Heart right ventricle (tissue), 16 donors: ENCODE data around the gene EPN2. TPM values are rescaled to one million over a fixed set of nuclear protein-coding genes. Genes with fewer than 3 reads are reported as not detected.

Source experiments
- ATAC-seq, 8 donors: fragments of 200-7000 bp; cut with Tn5 transposase; one replicate each; pipeline ENCODE4 v1.9.1; 2020; ENCODE audit warnings: mild to moderate bottlenecking in 8 of 8, moderate library complexity in 8 of 8, moderate number of reproducible peaks in 1 of 8
- DNase-seq, 2 donors: peaks; one replicate each; pipeline ENCODE4 v3.0.0-alpha.2; 2020
- H3K27ac ChIP-seq, 10 donors: fragments of 200-600 bp; sonication (generic) in 2 of 10; one replicate each; pipeline versions ENCODE4 v1.5.0 to v1.8.0; 2020 to 2022; ENCODE audit warnings: mild to moderate bottlenecking in 3 of 10
- H3K27me3 ChIP-seq, 7 donors: fragments of 200-600 bp; one replicate each; pipeline ENCODE4 v1.8.0; 2021 to 2022; ENCODE audit warnings: mild to moderate bottlenecking in 2 of 7
- H3K36me3 ChIP-seq, 9 donors: fragments of 200-600 bp; sonication (generic) in 1 of 9; one replicate each; pipeline versions ENCODE4 v1.5.0 to v1.8.0; 2020 to 2022; ENCODE audit warnings: mild to moderate bottlenecking in 2 of 9
- H3K4me1 ChIP-seq, 9 donors: fragments of 200-600 bp; sonication (generic) in 1 of 9; one replicate each; pipeline versions ENCODE4 v1.5.0 to v1.8.0; 2020 to 2022; ENCODE audit warnings: mild to moderate bottlenecking in 4 of 9
- H3K4me3 ChIP-seq, 10 donors: fragments of 200-600 bp; sonication (generic) in 2 of 10; one replicate each; pipeline versions ENCODE4 v1.5.0 to v1.8.0; 2020 to 2022; ENCODE audit warnings: mild to moderate bottlenecking in 7 of 10, moderate library complexity in 2 of 10
- H3K9me3 ChIP-seq, 11 donors: fragments of 200-600 bp in 10 of 11; sonication (generic) in 2 of 11; one replicate each; pipeline versions ENCODE4 v1.5.0 to v1.8.0; 2013 to 2022; ENCODE audit warnings: mild to moderate bottlenecking in 2 of 11, control low read depth in 1 of 11, moderate library complexity in 1 of 11
- WGBS, 2 donors: extraction: QIAGEN DNeasy Blood & Tissue Kit; methylation state at CpG; one replicate each; pipeline ENCODE4 v1.1.7; 2013; ENCODE audit warnings: inconsistent platforms in 1 of 2; 5-methylcytosine and 5-hydroxymethylcytosine counted together
- intact Hi-C, 10 donors: fragments of 100-400 bp; cut with DNase I; formaldehyde crosslinking; loops; one replicate each; pipeline versions ENCODE4 v1.11.1 to v1.14.2; 2022
- polyA plus RNA-seq, 2 donors: library from polyadenylated mRNA; stranded (reverse); fragments of 200-250 nt; gene quantifications; one replicate each; pipeline ENCODE4 v1.2.3, GENCODE V29; 2013
- total RNA-seq, 10 donors: library from RNA; stranded (reverse); fragmentation: NEBNext Ultra II Directional in 3 of 10; extraction: Animal tissue kit (Norgen Biotek cat#: 25700) in 3 of 10; gene quantifications; one replicate each; pipeline versions ENCODE4 v1.2.1 to v1.2.4, GENCODE V29; 2021 to 2023
- TF ChIP-seq, protein P1 (sequence below), 9 donors: fragments of 200-600 bp; sonication (generic) in 2 of 9; IDR thresholded peaks; one replicate each; pipeline versions ENCODE4 v1.5.0 to v1.8.0; 2021 to 2022; ENCODE audit warnings: antibody characterized with exemption in 9 of 9, mild to moderate bottlenecking in 5 of 9, moderate library complexity in 1 of 9
- donor health status: Arrhythmogenic right ventricular cardiomyopathy.
- donor health status: ischemic (EF 13 %, LVEDD 7.1; RV severe dilation, severe dysfunction).
- donor health status: healthy with polysubstance abuse.
- donor health status: DM: no; HTN: yes; CAD: no.
- donor health status: DM: no; HTN: no; CAD: no.
- donor health status: ischemic (EF 25% LVEDD 6.9; RV normal size, moderate dysfunction).
- donor health status: ischemic (EF 25% LVEDD 5.7; RV mildly dilated, moderate dysfunction).
- donor health status: healthy.
- donor health status: DM: yes; HTN: yes; CAD: no.
- donor health status: Ischemic cardiomyopathy.
- donor health status: ischemic (EF 35%, LVEDD 5.7; RV mildly dilated, moderate dysfunction).
- donor health status: nonischemic (EF 11% LVEDD 7.7; RV severe dilation, severe dysfunction).
- donor health status: DM: yes; HTN: yes; CAD: no.
- donor health status: PGD.
- donor health status: ischemic (EF 29% LVEDD 5.4; RV normal size, mild dysfunction).
- donor health status: nonischemic (EF 23%, LVEDD 6.1; RV moderate dilation, normal function).

The EPN2 gene
- total and polyA plus RNA-seq, 12 donors: 20.0 to 83.1 (median 54.9) TPM

DNA sequence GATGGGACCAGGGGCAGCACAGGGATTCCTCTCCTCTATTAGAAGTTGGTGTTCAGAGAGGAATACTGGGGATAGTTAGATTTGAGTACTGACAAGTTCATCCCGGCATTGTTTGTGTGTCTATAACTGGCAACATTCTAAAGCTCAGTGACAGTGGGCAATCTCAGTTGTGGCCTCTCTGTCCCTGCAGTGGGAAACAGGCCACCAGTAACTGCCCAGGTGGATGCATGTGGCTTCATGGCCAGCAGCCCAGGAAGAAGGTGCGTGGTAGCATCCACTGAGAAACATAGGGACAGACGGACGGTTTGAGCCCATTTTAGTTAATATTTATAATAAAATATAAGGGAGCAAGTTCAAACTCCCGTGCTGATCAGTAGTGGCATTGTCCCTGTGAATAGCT is 73.8 kb downstream of the EPN2 start:
- TF ChIP-seq, protein P1, sequence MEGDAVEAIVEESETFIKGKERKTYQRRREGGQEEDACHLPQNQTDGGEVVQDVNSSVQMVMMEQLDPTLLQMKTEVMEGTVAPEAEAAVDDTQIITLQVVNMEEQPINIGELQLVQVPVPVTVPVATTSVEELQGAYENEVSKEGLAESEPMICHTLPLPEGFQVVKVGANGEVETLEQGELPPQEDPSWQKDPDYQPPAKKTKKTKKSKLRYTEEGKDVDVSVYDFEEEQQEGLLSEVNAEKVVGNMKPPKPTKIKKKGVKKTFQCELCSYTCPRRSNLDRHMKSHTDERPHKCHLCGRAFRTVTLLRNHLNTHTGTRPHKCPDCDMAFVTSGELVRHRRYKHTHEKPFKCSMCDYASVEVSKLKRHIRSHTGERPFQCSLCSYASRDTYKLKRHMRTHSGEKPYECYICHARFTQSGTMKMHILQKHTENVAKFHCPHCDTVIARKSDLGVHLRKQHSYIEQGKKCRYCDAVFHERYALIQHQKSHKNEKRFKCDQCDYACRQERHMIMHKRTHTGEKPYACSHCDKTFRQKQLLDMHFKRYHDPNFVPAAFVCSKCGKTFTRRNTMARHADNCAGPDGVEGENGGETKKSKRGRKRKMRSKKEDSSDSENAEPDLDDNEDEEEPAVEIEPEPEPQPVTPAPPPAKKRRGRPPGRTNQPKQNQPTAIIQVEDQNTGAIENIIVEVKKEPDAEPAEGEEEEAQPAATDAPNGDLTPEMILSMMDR (IDR thresholded peaks at IDR 0.05): no peak
- peaks cover 0 to 67% (median 0%) of the 10 kb centered on the region in 7 donors for H3K27me3 ChIP-seq
- H3K36me3 ChIP-seq: peaks cover 0 to 66% (median 23%) of the 10 kb centered on the region in 9 donors
- whole genome bisulfite sequencing, 2 donors: 85 to 88% methylated on average over 5 of the region's 5 CpGs
- peak overlapping the region; percentile 1 to 88 (median 69) for H3K27ac ChIP-seq
- ATAC-seq (no peak), DNase-seq (no peak)
- H3K9me3 ChIP-seq: no peaks in the 10 kb centered on the region
- intact Hi-C loops: no loop called here
- H3K4me3 ChIP-seq: no peak overlapping the region
- peaks cover 0 to 54% (median 38%) of the 10 kb centered on the region in 9 donors for H3K4me1 ChIP-seq

DNA sequence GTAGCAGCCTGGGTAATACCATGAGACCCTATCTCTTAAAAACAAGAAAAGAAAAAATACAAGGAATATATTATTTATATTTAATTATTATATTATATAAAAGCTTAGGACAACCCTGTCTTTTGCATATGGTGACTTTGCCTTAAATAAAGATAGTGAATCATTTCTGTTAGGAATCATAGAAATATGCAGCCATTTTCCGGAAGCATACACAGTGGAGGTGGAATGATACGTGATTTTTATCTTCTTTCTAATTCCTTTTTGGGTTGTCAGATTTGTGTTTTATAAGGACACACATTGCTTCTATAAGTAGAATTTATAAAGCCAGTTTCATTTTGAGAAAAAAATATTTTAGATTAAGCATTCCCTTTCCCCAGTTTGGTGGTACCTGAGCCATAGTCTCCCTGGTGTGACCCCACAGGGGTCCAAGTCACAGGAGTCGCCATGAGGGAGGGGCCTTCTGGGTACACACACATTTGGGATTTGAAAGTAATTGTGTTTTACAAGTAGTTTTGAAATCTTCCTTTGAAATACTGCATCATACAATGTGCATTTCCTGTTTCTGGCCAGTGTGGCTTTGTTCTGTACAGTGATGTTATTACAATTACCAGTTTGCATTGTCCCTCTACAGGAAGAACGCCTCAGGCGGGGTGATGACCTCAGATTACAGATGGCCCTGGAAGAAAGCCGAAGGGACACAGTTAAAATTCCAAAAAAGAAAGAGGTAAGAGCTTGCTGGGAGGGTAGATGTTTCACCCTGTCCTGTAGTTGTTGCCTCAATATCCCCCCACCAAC is 74.5 kb downstream of the EPN2 start:
- ATAC-seq (peak; percentile 48 to 90 (median 80)), DNase-seq (peak in 1 of 2 donors; percentile 46)
- peaks cover 0 to 48% (median 34%) of the 10 kb centered on the region in 9 donors for H3K4me1 ChIP-seq
- TF ChIP-seq, protein P1 (IDR thresholded peaks at IDR 0.05): no peak
- no peaks in the 10 kb centered on the region for H3K9me3 ChIP-seq
- H3K36me3 ChIP-seq: peaks cover 0 to 67% (median 23%) of the 10 kb centered on the region in 9 donors
- H3K4me3 ChIP-seq: no peak overlapping the region
- 61 to 72% methylated on average over 6 of the region's 6 CpGs for WGBS, 2 donors
- peak overlapping the region; percentile 37 to 88 (median 76) for H3K27ac ChIP-seq
- H3K27me3 ChIP-seq: peaks cover 0 to 73% (median 0%) of the 10 kb centered on the region in 7 donors
- intact Hi-C loops: no loop called here

DNA sequence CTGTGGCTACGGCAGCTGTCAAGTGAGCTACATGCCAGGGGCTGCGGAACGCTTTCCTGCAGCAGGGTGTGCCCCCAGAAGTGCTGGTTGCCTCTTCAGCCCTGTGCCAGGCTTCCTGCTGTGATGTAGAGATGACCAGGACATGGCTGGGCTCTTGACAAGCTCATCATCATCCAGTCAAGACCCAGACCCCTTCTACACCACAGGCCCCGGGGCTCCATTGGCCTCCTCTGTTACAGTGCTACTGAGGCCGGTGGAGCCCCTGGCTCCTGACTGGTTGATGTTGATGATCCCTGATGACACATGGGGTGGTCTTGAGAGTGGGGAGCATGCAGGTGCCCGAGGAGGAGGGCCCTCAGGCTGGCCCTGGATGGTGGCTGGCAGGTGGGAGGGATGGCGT is 75.2 kb downstream of the EPN2 start:
- Histone ChIP-seq H3K4me3 (no peak overlapping the region), H3K36me3 (peaks cover 0 to 66% (median 23%) of the 10 kb centered on the region in 9 donors), H3K4me1 (peaks cover 3 to 54% (median 40%) of the 10 kb centered on the region in 9 donors), H3K9me3 (no peaks in the 10 kb centered on the region), H3K27me3 (peaks cover 0 to 75% (median 0%) of the 10 kb centered on the region in 7 donors), H3K27ac (peak overlapping the region; percentile 37 to 88 (median 76))
- ATAC-seq (no peak), DNase-seq (no peak)
- intact Hi-C loops: no loop called here
- 82 to 87% methylated on average over 7 of the region's 7 CpGs for WGBS, 2 donors
- TF ChIP-seq, protein P1 (IDR thresholded peaks at IDR 0.05): no peak

DNA sequence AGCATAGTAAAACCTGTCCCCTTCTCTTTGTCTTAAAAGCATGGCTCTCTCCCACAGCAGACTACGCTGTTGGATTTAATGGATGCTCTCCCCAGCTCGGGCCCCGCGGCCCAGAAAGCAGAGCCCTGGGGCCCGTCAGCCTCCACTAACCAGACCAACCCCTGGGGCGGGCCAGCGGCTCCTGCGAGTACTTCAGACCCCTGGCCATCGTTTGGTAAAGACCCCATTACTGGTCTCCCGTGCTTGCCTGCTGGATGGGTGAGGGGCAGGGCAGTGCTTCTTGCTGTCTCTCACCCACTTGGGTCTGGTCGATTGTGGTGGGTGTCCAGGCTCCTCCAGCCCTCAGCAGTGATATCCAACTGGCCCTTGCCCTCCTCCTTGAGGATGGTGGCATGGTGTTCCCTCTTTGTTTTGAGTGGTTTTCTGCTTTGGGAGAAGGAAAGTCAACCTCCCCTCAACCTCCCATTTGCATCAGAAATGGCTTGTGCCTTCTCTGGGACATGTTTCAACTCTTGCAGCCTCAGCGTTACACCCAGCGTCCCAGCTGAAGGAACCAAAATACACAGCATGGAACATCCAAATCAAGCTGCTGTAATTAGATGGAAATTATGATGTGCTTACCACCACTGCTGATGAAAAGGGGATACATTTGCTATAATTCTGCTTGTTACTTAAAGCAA is 76.0 kb downstream of the EPN2 start:
- no peak for ATAC-seq
- Histone ChIP-seq H3K4me3 (no peak overlapping the region), H3K36me3 (peaks cover 0 to 66% (median 23%) of the 10 kb centered on the region in 9 donors), H3K4me1 (peaks cover 3 to 62% (median 47%) of the 10 kb centered on the region in 9 donors), H3K27me3 (peaks cover 0 to 75% (median 0%) of the 10 kb centered on the region in 7 donors), H3K9me3 (no peaks in the 10 kb centered on the region), H3K27ac (peak overlapping the region in 9 of 10 donors; percentile 56 to 88 (median 76))
- no peak for DNase-seq
- 94% methylated on average over 13 of the region's 13 CpGs for WGBS, 2 donors
- TF ChIP-seq, protein P1 (IDR thresholded peaks at IDR 0.05): no peak
- intact Hi-C loops: no loop called here
